Keratinocyte (primary cell): ENCODE data around the gene RALGPS2.

Experiments
- EZH2 ChIP-seq: IDR thresholded peaks from one replicate; pipeline ENCODE4 v1.6.1; 2012; ENCODE audit warnings: inconsistent platforms, mild to moderate bottlenecking, low read length, moderate library complexity
- TF ChIP-seq, protein P1 (sequence below), 3 experiments: IDR thresholded peaks in 1 of 3; conservative IDR thresholded peaks in 1 of 3; optimal IDR thresholded peaks in 1 of 3; 2 replicates in 2 of 3; 3 replicates in 1 of 3; pipeline versions ENCODE3 to v1.5.1; 2011; ENCODE audit warnings: low read length in 3 of 3, mild to moderate bottlenecking in 3 of 3, moderate library complexity in 2 of 3, control low read depth in 1 of 3, inconsistent platforms in 1 of 3; ENCODE audit not compliant: insufficient read depth in 2 of 3; ENCODE audit errors: extremely low read depth in 1 of 3

DNA sequence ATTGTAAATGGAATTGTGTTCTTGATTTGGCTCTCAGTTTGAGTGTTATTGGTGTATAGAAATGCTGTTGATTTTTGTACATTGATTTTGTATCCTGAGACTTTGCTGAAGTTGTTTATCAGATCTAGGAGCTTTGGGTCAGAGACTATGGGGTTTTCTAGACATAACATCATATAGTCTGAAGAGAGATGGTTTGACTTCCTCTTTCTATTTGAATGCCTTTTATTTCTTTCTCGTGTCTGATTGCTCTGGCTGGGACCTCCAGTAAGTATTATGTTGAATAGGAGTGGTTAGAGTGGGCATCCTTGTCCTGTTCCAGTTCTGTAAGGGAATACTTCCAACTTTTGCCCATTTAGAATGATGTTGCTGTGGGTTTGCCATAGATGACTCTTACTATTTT, 185.0 kb downstream of the RALGPS2 start:
- TF ChIP-seq, protein P1, sequence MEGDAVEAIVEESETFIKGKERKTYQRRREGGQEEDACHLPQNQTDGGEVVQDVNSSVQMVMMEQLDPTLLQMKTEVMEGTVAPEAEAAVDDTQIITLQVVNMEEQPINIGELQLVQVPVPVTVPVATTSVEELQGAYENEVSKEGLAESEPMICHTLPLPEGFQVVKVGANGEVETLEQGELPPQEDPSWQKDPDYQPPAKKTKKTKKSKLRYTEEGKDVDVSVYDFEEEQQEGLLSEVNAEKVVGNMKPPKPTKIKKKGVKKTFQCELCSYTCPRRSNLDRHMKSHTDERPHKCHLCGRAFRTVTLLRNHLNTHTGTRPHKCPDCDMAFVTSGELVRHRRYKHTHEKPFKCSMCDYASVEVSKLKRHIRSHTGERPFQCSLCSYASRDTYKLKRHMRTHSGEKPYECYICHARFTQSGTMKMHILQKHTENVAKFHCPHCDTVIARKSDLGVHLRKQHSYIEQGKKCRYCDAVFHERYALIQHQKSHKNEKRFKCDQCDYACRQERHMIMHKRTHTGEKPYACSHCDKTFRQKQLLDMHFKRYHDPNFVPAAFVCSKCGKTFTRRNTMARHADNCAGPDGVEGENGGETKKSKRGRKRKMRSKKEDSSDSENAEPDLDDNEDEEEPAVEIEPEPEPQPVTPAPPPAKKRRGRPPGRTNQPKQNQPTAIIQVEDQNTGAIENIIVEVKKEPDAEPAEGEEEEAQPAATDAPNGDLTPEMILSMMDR (optimal IDR thresholded peaks at IDR 0.05 in 1 of 3, IDR thresholded peaks at IDR 0.05 in 1 of 3, conservative IDR thresholded peaks at IDR 0.05 in 1 of 3; ENCODE audit: extremely low read depth in 1 of 3, insufficient read depth in 2 of 3, low read length in 3 of 3): no peak
- TF ChIP-seq EZH2: no peak
